NCI-H1105 (cell line): Measurements from ENCODE around the gene SEC22A.

Source experiments
- DNase-seq: peaks from one replicate; lab custom pipeline; 2025; lab: John Stamatoyannopoulos, UW

The SEC22A gene

DNA sequence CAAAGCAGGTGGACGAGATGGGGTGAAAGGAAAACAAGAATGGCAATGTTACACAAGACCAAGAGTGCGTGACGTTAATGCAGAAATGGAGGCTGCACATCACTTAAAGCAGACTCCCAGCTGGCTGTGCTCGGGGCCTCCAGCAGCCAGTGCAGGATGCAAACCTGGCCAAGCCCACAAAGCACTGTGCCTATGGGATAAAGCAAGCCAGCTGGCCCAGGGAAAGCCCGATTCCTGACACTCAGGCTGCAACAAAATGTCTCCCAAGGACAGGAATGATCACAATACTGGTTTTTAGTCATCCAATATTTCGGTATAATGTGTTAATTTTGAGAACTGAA lies 86.2 kb downstream of the SEC22A start:
- DNase-seq = no peak

DNA sequence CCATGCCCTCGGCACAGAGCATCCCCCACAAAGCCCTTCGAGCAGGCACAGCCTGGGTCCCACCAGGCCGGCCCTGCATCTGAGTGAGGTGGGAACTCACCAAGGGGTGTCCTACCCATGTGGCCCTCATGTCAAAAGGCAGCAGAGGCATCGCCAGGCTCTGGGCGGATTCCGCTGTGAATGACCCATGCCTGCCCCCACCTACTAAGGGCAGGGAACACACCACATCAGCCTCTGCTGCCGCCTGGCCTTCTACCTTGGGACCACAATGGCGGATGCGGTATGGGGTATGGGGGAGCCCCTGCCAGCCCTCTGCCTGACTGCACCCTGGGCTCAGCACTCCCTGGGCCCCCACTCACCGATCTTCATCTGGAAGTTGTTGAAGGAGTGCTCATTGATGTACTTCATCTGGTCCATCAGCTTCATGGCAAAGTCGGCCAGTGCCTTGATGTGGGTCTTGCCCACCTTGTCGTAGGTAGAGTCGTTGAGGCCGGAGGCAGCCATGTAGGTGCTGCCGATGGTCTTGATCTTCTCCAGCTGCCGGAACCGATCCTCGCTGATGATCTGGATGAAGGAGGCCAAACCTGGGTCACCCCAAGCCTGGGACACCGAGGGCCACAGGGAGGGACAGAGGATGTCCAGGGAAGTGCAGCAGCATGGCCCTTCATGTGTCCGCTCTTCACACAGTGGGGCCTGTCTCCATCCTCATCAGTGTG lies 87.8 kb downstream of the SEC22A start:
- DNase-seq = no peak

DNA sequence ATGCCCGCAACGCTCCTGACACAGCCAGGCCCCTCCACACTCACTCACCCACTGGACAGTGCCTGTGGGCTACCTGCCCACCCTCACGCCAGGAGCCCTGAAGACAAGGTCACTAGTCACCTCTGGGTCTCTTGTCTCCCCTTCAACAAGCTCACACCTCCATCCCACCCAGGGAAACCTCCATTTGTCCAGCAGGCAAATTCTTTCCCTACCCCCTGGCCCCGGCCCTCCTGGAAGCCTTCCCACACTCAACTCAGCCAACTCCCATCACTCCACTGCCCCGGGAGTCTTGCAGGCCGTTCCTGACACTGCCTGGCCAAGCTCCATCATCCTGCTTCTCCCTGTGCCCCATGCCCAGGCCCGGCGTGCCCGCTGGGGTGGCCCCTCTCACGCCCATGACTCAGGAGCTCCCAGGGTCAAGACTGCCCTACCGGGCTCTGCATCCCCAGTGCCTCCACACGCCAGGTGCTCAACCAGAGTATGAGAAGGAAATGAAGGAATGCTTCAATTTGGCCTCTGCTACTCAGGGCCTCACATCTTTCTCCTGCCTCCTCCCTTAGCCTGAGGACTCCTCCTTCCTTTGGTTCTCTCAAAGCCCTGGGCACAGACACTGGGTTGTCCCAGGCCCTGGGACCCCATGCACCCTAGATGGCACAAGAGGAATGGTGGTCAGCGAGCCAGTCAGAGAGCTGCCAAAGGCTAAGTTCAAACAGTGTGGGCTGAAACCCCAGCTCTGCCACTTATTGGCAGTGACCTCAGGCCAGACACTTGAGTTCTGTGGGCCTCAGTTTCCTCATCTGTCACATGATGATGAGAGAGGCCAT lies 88.6 kb downstream of the SEC22A start:
- no peak for DNase-seq

DNA sequence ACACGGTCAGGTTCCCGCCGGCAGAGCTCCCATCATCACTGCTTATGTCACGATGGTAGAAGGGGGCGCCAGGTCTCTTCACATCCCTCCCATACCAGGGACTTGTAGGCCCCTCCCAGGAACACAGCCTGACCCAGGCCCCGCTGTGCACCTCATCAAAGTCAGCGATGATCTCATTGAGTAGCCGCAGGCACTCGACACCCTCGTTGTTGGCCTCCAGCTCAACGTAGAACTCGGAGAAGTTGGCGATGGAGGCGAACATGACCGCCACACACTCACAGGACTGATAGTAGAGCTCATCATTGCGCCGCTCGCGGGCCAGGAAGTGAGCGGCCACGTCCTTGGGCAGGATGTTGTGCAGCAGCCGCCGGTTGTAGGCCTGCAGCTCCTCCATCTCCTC lies 89.2 kb downstream of the SEC22A start:
- DNase-seq = no peak

DNA sequence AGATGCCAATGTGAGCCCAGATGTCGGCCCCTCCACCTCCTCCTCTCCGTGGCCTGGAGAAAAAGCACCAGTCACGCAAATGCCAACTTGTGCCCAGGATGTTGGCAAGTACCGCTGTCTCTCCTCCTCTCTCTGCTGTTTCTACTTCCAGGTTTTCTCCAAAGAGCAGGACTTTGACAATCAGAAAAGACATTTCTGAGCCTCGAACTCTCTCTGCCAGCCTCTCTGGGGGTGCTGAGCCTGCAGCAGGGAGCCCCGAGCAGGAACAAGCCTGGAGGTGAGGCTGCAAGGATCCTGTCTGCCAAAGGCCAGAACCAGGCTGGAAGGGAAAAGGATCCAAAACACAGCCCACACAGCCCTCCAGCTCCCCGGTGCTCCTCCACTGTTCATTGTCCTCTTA lies 89.7 kb downstream of the SEC22A start:
- DNase-seq = no peak

DNA sequence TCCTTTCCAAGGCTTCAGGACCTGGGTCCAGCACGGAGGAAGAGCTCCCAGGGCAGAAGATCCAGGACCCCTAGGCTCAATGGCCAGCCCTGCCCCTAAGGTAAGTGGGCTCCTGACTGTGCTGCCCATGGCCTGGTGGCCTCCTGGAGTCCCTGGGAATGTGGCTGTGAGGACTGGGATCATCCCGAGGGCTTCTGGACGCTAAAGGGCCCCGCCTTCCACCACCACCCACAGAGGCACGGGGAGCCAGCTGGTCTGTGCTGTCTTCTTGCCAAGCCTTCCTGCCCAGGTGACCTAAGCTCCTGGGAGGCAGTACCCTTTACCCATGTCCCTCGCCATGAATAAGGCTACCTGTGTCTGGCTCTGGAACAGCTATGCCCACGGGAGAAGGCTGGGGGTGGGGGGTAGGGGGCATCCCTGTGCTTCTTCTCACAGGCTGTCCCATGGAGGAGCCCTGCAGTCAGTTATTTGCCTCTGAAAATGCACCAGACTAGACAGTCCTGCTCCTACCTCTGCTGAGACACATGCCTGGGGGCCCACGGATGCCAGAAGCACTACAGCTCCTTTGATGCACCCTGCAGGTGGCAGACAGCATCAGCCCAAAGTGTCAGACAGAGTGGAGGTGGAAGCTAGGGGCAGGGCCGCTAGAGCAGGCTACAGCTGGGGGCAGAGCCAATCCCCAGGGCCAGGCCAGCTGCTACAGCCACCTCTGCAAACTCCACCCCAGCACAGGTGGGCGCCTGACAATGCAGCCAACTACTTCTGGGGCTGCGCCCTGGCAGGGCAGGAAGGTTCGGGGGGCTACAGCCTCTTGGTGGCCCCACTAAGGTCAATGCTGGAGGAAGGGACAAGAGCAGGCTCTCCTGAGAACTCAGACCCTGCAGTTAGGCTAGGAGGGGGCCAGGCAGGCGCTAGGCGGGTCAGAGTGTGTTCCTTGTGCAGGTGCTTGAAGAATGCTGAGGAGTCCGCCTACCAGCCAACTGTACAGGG lies 90.9 kb downstream of the SEC22A start:
- DNase-seq = no peak

DNA sequence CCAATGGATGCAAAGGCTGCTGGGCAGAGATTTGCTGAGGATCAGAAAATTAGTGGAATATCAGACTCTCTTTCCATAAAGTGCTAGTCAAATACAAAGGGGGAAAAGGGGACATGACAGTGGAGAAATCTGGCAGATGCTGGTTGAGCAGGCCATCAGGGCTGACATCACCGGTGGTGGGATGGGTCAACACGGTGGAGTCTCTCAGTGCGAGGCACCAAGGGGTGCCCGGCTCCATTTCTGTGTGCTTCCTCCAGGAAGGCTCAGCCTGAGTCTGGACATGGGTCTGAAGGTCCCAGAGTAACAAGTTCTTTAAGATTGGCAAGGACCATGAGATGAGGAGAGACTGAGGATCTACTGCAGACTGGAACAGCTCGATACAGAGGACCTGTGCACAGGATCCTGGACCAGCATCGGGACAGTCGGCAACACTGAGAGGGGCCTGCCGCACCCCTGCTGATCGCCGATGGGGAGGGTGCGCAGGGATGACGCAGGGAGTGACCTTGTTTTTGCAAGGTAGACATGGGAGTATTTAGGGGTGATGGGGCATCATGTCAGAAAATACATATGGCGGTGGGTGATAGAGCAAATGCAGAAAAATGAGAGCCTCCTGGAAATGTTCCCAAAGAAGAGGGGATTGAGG lies 92.7 kb downstream of the SEC22A start:
- DNase-seq = no peak

DNA sequence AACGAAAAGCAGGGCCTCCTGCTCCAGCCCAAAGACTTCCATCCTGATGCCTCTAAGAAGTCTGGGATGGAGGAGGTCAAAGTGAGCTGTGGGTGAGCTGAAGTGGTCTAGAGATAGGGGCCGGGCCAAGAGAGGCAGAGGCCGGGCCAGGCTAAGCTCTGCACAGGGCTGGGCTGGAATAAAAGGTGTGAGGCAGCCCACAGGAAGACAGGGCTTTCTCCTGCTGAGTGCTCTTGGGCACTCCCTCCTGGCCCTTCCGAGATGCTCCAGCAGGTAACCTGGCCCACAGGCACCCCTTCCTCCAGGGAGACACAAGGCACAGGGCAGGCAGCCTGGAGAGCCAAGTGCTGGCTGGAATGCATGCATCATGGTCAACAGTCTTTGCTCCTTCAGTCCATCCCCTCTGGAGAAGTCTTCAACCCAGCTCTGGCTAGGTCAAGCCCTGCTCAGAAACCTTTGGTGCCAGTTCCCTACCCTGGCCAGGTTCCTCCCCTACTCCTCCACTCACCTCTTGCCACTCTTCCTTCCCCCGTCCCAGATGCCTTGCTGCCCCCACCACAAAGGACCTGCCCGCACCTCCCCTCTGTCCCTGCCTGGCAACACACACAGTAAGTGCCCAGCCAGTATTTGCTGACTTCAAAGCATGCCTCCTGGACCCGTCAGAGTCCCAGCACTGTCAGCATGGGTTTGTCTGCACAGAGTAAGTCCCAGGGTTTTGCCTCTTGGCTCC lies 93.6 kb downstream of the SEC22A start:
- no peak for DNase-seq

DNA sequence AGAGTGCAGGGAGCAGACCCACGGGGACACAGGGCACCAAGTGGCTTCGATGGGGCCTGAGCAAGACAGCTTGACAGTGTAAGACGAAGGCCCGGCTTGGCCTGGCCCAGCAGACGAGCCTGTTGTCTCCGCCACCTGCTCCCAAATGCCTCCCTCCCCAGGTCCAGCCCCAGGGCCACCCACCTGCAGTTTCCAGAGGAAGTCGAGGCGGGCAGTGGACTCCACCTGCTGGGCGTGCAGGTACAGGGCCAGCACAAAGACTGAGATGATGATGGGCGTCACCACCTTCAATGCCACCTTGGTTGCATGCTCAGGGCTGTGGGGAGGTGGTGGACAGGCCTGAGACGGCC lies 94.1 kb downstream of the SEC22A start:
- DNase-seq = no peak

DNA sequence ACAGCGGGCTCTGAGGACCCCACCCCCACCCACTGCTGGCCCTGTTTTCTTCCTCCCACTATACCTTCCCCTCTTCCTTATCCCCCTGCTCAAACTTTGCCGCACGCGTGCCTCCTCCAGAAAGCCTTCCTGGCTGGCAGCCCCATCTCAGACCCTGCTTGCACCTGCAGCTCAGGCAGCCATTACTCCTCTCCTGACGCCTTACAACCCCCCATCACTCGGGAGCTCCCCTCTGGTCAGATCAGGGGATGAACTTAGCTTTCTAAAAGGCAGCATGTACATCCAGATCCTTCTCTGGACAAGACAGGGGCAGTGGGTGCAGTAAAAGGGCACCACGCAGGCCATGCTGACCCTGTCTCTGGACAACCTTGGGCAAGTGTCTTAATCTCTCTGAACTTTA lies 94.5 kb downstream of the SEC22A start:
- no peak for DNase-seq

DNA sequence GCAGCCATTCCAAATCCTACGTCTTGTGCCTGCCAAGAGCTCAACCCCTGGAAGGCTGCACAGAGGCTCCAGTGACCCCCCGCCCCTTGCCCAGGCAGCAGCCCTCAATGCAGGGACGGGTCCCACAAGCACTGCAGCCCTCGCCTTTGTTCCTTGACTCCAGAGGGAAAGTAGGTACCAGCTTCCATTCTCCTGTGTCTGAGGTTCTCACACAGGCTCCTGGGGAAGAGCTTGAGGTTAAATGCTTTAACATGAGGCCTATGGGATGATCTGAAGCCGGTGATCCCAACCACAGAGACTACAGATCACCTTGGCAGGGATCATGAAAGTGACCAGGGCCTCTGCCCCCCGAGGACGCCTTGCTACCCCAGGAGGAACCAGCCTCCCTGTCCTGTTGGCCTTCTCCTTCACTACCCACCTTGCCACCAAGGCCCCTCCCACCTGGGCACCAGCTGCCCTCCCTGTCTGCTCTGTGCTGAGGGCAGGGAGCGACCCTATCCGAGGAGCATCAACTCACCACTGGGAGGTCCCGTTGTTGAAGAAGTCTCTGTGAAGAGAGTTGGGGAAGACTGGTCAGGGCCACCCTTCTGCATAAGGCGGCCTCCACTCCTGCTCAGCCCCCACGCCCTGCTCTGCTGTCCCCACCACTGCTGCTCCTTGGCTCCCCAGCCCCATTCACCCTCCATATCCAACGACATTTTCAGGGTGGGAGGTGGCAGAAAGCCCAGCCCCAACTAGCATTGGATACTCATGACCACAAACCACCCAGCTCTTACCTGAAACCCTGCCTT lies 95.3 kb downstream of the SEC22A start:
- DNase-seq = no peak

DNA sequence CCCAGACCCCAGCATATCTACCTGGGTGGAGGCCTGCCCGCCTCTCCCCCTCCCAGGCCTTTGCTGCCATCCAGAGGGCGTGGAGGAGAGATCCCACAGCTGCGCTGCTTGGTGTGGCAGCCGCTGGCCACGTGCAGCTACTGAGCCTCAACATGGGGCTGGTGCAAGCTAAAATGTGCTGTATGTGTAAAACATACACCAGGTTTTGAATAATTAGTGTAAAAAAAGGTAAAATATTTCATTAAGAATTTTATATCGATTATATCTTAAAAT lies 95.8 kb downstream of the SEC22A start:
- no peak for DNase-seq

DNA sequence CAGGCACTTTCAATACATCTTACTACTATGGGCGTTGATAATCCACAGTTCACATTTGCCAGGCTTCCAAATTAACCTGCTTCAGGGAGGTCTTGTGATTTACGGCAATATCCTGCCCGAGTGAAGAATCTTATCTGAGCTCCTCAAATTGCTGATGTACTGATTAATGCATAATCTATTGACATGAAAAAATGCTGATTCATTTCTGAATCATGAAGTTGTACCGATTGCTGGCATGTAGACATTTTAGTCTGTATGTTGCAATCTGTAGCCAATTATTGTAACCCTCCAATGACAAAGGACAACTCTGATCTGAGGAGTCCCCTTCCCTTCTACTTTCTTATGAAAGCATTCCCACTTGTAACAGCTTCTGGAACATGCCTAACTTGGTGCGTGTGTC lies 97.2 kb downstream of the SEC22A start:
- DNase-seq = no peak

DNA sequence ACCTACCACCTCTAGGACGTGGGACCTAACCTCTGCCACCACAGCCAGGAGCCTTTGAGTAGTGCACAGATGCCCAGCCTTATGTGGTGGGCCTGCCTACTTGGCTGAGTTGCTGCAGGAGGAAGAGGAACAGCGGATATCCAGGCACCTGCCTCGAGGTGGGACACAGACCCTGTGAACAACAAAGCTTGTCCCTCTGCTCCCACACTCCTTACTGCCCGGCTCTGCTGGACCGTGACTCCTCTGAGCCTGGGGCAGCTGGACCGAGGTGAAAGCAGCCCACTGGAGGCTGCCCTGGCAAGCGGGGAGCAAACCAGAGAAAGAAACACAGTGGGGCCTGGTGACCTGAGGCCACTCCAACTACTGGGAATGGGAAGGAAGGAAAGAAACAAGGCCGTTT lies 97.8 kb downstream of the SEC22A start:
- DNase-seq = no peak

DNA sequence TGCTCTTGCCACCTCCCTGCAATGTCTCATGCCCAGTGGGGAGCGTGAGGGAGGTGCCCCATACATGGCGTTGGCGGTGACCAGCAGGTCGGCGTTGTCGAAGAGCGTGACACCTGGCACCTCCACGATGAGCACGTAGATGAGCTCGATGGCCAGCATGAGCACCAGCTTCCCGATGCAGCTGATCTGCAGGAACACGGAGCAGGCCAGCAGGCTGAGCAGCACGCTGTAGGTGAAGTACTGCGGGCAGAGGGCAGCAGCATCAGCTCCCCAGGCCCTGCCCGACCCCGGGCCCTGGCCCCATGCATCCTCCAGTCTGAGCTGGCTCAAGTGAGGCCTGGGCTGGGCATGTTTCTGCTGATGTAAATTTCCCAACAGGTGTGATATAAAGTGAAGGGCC lies 98.3 kb downstream of the SEC22A start:
- no peak for DNase-seq

DNA sequence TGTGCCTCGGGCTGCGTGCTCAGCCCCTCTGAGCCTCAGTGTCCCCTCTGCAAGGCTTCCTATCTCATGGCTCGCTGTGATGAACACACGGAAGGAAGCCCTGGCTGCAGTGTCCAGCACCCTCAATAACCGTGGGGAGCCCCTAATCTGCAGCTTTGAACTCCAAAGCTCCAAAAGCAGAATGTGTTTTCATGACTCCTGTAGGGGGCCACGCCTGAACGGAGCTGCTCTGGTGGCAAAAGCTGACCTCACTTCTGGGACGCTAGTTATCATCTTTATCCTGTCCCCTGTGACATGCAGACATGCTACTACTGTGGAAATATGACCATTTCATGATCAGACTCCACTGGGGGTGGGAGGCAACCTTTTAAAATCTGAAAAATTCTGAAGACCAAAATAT lies 98.8 kb downstream of the SEC22A start:
- DNase-seq = no peak

DNA sequence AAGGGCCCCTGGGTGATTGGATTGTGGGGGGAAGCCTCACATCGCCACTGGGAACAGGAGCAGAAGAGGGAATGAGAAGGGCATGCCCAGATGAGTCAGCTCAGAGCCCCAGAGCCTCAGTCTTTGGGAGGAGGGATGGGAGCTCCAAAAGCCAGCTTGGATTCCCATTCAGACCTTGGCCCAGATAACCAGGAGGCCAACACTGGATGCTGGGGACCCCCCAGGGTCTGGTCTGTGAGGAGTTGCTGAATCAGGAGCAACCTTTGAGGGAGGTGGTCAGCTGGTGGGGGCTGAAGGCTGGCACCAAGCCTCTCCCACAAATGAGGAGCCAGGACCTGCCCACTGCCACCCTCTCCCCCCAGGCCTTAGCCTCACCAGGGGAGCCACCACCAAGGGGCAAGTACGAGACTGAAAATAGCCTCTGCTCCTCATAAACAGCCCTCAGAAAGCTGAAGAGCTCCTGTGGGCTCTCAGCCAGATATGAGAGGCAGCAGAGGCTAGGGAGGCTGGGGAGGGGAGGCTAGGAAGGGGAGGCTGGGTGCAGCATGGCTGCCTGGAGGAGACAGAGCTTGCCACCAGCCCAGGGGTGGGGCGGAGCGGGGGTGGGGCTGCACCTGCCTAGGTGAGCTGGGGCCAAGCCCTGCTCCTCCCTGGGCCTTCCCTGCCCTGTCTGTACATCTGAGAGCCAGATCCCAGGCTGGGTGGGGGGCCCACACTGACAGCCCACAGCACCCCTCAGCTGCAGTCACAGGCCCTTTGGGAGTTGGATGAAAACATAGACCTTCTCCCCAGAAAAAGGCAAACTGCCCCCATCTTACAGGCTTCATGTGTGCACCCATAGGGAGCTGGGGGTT lies 99.8 kb downstream of the SEC22A start:
- DNase-seq = no peak

DNA sequence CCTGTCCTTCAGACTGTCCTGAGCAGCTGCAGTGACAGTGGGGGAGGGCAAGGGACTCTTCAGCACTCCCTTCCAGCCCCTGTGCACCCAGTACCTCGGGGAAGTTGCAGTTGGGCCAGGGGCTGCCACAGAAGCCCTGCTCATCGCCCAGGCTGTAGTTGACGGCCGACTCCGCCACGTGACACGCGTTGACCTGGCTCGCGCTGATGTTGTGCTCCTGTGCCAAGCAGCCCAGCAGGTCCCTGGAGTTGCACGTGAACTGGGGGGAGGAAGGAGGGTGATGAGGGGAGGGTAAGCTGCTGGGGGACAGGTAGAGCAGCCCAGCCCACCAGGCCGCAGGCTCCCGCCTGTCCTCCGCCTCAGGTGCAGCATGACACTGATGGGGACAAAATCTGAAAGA lies 101.2 kb downstream of the SEC22A start:
- no peak for DNase-seq

DNA sequence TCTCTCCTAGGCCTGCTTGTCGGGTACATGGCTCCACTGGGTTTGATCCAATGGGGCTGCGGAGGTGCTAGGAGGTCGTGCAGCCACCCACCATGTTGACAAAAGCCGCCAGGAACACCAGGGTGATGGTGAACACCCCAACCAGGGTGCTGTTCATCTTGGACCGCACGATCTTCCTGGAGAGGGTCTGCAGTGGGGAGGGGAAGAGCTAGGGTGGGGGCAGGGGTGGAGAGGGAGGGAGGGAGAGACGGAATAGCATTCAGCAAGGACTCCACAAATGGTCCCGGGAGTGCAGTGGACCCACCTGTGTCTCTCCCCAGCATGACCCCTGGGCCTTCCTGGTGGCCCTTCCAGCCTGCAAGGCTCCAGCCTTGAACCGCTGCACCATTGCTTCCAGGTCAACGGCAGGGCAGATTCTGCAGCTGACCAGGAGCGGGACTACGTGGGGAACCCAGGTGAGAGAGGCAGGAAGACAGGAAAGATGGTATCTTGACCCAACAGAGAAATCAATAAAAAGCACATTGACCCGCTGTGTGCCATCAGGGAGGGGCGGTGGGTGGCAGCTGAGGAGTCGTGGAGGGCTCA lies 102.3 kb downstream of the SEC22A start:
- DNase-seq = no peak

DNA sequence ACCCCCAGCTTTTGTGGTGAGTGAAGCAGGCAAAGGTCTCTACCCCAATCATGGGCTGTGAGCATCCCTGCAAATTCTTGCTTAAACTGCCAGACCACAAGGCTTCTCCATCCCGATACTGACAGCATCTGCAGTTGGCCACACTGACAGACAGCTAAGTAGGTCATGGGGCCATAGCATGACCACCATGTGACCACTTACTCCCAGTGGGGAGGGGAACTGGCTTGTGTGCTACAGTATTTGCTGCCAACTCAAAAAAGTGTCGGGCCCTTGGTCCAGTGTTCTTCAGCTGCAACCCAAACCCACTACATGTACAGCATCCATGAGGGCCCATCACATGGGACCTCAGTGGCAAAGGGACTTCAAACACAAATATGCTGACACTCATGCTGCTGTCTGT lies 103.4 kb downstream of the SEC22A start:
- no peak for DNase-seq
